ENCODE data around the gene AMOTL2.

GRCh38 chr3:134362670-134363380 is 11.4 kb downstream of the AMOTL2 start:
- TF ChIP-seq CTCF (IDR thresholded peaks at IDR 0.05; ENCODE audit: low read length) (no peak), EZH2 (IDR thresholded peaks at IDR 0.05; ENCODE audit: borderline replicate concordance, low read length) (no peak)
